HL-60/S4 (cell line): ENCODE results near the gene FRMD1.

Source experiments
- in situ Hi-C: fragments of 300-500 bp; cut with MboI; formaldehyde crosslinking; loops from 2 replicates; pipeline ENCODE4 v1.14.3; 2022; ENCODE audit warnings: low sequenced_read_pairs

Gene FRMD1

GRCh38 chr6:168058691-168059551, 20.1 kb downstream of the FRMD1 start:
- in situ Hi-C loops: no loop called here

- in situ Hi-C loops: no loop called here
Observed at GRCh38 chr6:168057836-168058235, 21.2 kb downstream of the FRMD1 start.

- in situ Hi-C loops: no loop called here
Observed at GRCh38 chr6:168056892-168057527, 22.0 kb downstream of the FRMD1 start.

- in situ Hi-C loops: no loop called here
Observed at GRCh38 chr6:168055696-168056489, 23.1 kb downstream of the FRMD1 start.

GRCh38 chr6:168054765-168055560, 24.0 kb downstream of the FRMD1 start:
- in situ Hi-C loops: no loop called here

GRCh38 chr6:168053957-168054471, 25.0 kb downstream of the FRMD1 start:
- in situ Hi-C loops: no loop called here

- in situ Hi-C loops: no loop called here
Observed at GRCh38 chr6:168053086-168053956, 25.7 kb downstream of the FRMD1 start.

- in situ Hi-C loops: no loop called here
Observed at GRCh38 chr6:168052291-168052891, 26.6 kb downstream of the FRMD1 start.

- in situ Hi-C loops: no loop called here
Observed at GRCh38 chr6:168051648-168052047, 27.4 kb downstream of the FRMD1 start.

GRCh38 chr6:168050881-168051586, 28.0 kb downstream of the FRMD1 start:
- in situ Hi-C loops: no loop called here

GRCh38 chr6:168050225-168050880, 28.7 kb downstream of the FRMD1 start:
- in situ Hi-C loops: no loop called here

GRCh38 chr6:168049706-168050224, 29.2 kb downstream of the FRMD1 start:
- in situ Hi-C loops: no loop called here

GRCh38 chr6:168049277-168049676, 29.7 kb downstream of the FRMD1 start:
- in situ Hi-C loops: no loop called here

GRCh38 chr6:168048724-168049025, 30.3 kb downstream of the FRMD1 start:
- in situ Hi-C loops: no loop called here

- in situ Hi-C loops: no loop called here
Observed at GRCh38 chr6:168047841-168048723, 30.9 kb downstream of the FRMD1 start.

- in situ Hi-C loops: no loop called here
Observed at GRCh38 chr6:168046696-168047095, 32.3 kb downstream of the FRMD1 start.
